Measurements from ENCODE around the gene RNF224. TPM values are rescaled to one million over a fixed set of nuclear protein-coding genes. Genes with fewer than 3 reads are reported as not detected.

RNF224 gene
- total RNA-seq, 1 experiment from 2014 or later: 3.9 TPM

DNA sequence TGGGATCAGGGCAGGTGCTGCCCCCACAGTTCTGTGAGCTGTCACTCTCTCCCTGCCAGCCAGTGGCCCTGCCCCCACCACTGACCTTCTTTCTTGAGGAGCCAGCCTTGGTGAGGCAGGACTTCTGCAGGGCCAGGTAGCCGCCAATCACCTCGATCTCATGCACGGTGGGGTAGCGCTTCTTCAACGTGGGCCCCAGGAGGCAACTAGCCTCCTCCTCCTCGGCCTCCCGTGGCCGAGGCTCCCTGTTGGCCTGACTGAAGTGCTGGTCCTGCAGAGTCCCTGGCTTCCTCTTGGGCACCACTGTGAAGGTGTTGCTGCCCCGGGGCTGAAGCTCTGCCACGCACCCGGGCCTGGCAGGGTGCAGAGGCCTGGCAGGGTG, 28.4 kb upstream of the RNF224 start:
- CTCF ChIA-PET: no interaction called here
- TF ChIP-seq CTCF (conservative IDR thresholded peaks at IDR 0.05) (no peak), EZH2 (IDR thresholded peaks at IDR 0.05; ENCODE audit: low read depth) (no peak)
- Histone ChIP-seq H3K79me2 (ENCODE audit: low read depth) (peaks cover 76% of the 10 kb centered on the region), H3K27ac (no peak overlapping the region), H3K27me3 (ENCODE audit: insufficient read depth, low read depth) (no peaks in the 10 kb centered on the region), H3K36me3 (ENCODE audit: low read depth) (no peaks in the 10 kb centered on the region), H4K20me1 (ENCODE audit: insufficient read depth) (peaks cover 47% of the 10 kb centered on the region), H3K9me2 (ENCODE audit: insufficient read depth) (no peaks in the 10 kb centered on the region), H3K4me2 (peak overlapping the region; percentile 82), H3F3A (ENCODE audit: insufficient read depth, low read depth) (peaks cover 39% of the 10 kb centered on the region; the same call in 1 of the 2 replicates), H3K9me3 (ENCODE audit: insufficient read depth, low read depth) (no peaks in the 10 kb centered on the region), H3K4me3 (peak overlapping the region; percentile 64; the same call in 1 of the 2 replicates), H2AFZ (no peak overlapping the region), H3K4me1 (replicated peaks; ENCODE audit: insufficient read depth) (peaks cover 68% of the 10 kb centered on the region)
- POLR2A ChIA-PET (ENCODE audit: unreplicated experiment): interaction anchor here (0.5 to 1.1 kb wide), 3 partner anchors 48 to 421 kb away, joined by 6 to 26 read pairs (median 23); no protein-coding TSS in a partner anchor
- intact Hi-C loops (cut with micrococcal nuclease; ENCODE audit: unreplicated experiment): loop anchor here (1.0 to 2.0 kb wide), 2 partner anchors 24 to 70 kb away; no protein-coding TSS in a partner anchor
- DNase-seq: peak in 1 of 2 experiments; percentile 44
- no TSS peak for BruUV-seq (replicated peaks)

- peaks cover 43% of the 10 kb centered on the region for H4K20me1 ChIP-seq (ENCODE audit: insufficient read depth)
- peaks cover 45% of the 10 kb centered on the region; the same call in 1 of the 2 replicates for H3F3A ChIP-seq (ENCODE audit: insufficient read depth, low read depth)
- CTCF ChIA-PET: no interaction called here
- H3K4me2 ChIP-seq: peak overlapping the region; percentile 82
- POLR2A ChIA-PET (ENCODE audit: unreplicated experiment): interaction anchor here (0.6 kb wide), 1 partner anchor 69 kb away, joined by 6 read pairs; no protein-coding TSS in a partner anchor
- no peak overlapping the region for H2AFZ ChIP-seq
- H3K4me3 ChIP-seq: peak overlapping the region; percentile 64
- no peaks in the 10 kb centered on the region for H3K9me3 ChIP-seq (ENCODE audit: insufficient read depth, low read depth)
- no peaks in the 10 kb centered on the region for H3K27me3 ChIP-seq (ENCODE audit: insufficient read depth, low read depth)
- peaks cover 70% of the 10 kb centered on the region for H3K4me1 ChIP-seq (replicated peaks; ENCODE audit: insufficient read depth)
- BruUV-seq (replicated peaks): TSS peak; percentile 10
- intact Hi-C loops (cut with micrococcal nuclease; ENCODE audit: unreplicated experiment): loop anchor here (1.0 to 2.0 kb wide), 3 partner anchors 10 to 71 kb away; a partner anchor contains a TSS
- H3K27ac ChIP-seq: no peak overlapping the region
- no peaks in the 10 kb centered on the region for H3K36me3 ChIP-seq (ENCODE audit: low read depth)
- H3K79me2 ChIP-seq (ENCODE audit: low read depth): peaks cover 78% of the 10 kb centered on the region
- no peaks in the 10 kb centered on the region for H3K9me2 ChIP-seq (ENCODE audit: insufficient read depth)
- DNase-seq: no peak
- no peak for TF ChIP-seq CTCF (conservative IDR thresholded peaks at IDR 0.05)
- TF ChIP-seq EZH2 (IDR thresholded peaks at IDR 0.05; ENCODE audit: low read depth): no peak
These were observed 27.7 kb upstream of the RNF224 start for GRCh38 chr9:137199411-137200121.

DNA sequence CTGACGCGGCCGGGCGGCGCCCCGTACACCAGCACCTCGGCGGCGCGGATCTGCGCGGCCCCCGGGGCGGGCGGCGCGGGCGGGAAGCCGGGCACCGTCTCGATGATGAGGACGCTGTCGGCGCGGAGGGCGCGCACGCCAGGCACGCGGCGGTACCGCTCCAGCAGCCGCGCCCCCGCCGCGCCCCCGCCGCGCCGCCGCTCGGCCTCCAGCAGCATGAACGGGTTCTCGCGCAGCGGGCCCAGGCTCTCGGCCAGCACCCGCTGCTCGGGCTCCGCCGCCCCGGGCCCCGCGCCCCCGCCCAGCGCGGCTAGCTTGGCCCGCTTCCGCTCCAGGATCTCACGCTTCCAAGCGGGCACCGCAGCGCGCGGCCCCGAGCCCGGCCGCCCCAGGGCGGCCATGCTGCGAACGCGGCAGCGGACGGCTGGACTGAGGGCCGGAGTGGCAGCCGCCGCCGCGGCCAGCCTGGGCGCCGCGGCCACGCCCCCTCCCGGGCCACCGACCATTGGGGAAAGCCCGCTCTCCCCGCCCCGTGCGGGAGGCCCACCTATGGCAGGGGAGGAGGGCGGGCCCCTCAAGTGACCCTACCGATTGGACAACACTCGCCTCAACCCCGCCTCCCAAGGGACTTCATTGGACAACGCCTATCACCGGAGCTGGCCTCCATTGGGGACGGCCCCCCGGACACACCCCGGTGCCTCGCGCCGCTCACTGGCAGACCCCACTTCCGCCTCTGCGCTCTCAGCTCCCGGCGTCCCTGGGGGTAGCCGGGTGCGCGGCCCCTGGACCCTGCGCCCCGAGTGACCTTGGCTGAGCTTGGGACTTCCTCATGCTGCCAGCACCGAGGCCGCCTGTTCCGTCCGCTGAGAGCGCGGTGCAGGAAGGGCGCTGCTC, 26.7 kb upstream of the RNF224 start, which contains the start of gene TPRN:
Gene TPRN (minus strand): TSS at position 431 of the 894 bp plus-strand sequence. CDS start 30 bp downstream, at position 401.
- POLR2A ChIA-PET (ENCODE audit: unreplicated experiment): interaction anchor here (0.6 to 1.0 kb wide), 10 partner anchors 12 to 470 kb away, joined by 3 to 20 read pairs (median 5); partner anchors contain the start of genes ANAPC2, CYSRT1, RNF224 and SSNA1
- Histone ChIP-seq H3K9me3 (ENCODE audit: insufficient read depth, low read depth) (no peaks in the 10 kb centered on the region), H4K20me1 (ENCODE audit: insufficient read depth) (peaks cover 35% of the 10 kb centered on the region), H3K36me3 (ENCODE audit: low read depth) (no peaks in the 10 kb centered on the region), H2AFZ (no peak within 1 kb of the TSS), H3K27ac (no peak within 1 kb of the TSS), H3K4me1 (replicated peaks; ENCODE audit: insufficient read depth) (peaks cover 61% of the 10 kb centered on the region), H3K79me2 (ENCODE audit: low read depth) (peaks cover 78% of the 10 kb centered on the region), H3F3A (ENCODE audit: insufficient read depth, low read depth) (peaks cover 42% of the 10 kb centered on the region; the same call in 1 of the 2 replicates), H3K27me3 (ENCODE audit: insufficient read depth, low read depth) (no peaks in the 10 kb centered on the region), H3K9me2 (ENCODE audit: insufficient read depth) (no peaks in the 10 kb centered on the region), H3K4me3 (peak within 1 kb of the TSS; percentile 81), H3K4me2 (peak within 1 kb of the TSS; percentile 98)
- BruUV-seq (replicated peaks): no TSS peak
- TF ChIP-seq CTCF (conservative IDR thresholded peaks at IDR 0.05): no peak
- no peak for TF ChIP-seq EZH2 (IDR thresholded peaks at IDR 0.05; ENCODE audit: low read depth)
- CTCF ChIA-PET: interaction anchor here (0.6 to 0.9 kb wide), 5 partner anchors 12 to 81 kb away, joined by 3 to 9 read pairs (median 5); partner anchors contain the start of genes ANAPC2, RNF224 and SSNA1
- peak; percentile 97 to 100 for DNase-seq
- intact Hi-C loops (cut with micrococcal nuclease; ENCODE audit: unreplicated experiment): loop anchor here (1.0 to 2.0 kb wide), 2 partner anchors 11 to 16 kb away; a partner anchor contains a TSS

Measured in PC-9 (cell line).